Thymus (tissue), 11 donors: ENCODE results near the gene LRRC39. TPM values are rescaled to one million over a fixed set of nuclear protein-coding genes. Genes with fewer than 3 reads are reported as not detected.

Source experiments
- DNase-seq, 9 donors: peaks; one replicate each; pipeline ENCODE4 v3.0.0-alpha.2; 2013; ENCODE audit warnings: low spot score in 9 of 9, low read depth in 6 of 9, missing footprints in 1 of 9
- H3K27ac ChIP-seq, 2 donors: one replicate each; pipeline ENCODE4 v1.5.1; 2013; ENCODE audit warnings: control low read depth in 1 of 2, low read depth in 1 of 2, low read length in 1 of 2, mild to moderate bottlenecking in 1 of 2, moderate library complexity in 1 of 2
- H3K27me3 ChIP-seq, 2 donors: one replicate each; pipeline ENCODE4 v1.5.1; 2013; ENCODE audit warnings: low read length in 1 of 2; ENCODE audit not compliant: control insufficient read depth in 2 of 2, insufficient read depth in 1 of 2
- H3K36me3 ChIP-seq, 2 donors: one replicate each; pipeline ENCODE4 v1.5.1; 2013; ENCODE audit warnings: low read length in 1 of 2, mild to moderate bottlenecking in 1 of 2, moderate library complexity in 1 of 2; ENCODE audit not compliant: control insufficient read depth in 2 of 2, insufficient read depth in 2 of 2
- H3K4me1 ChIP-seq, 2 donors: one replicate each; pipeline ENCODE4 v1.5.1; 2013; ENCODE audit warnings: low read length in 2 of 2; ENCODE audit not compliant: control insufficient read depth in 2 of 2, insufficient read depth in 2 of 2
- H3K4me3 ChIP-seq, 2 donors: one replicate each; pipeline ENCODE4 v1.5.1; 2013; ENCODE audit warnings: low read length in 2 of 2, control low read depth in 1 of 2, mild to moderate bottlenecking in 1 of 2
- H3K9me3 ChIP-seq, 2 donors: one replicate each; pipeline ENCODE4 v1.5.1; 2013; ENCODE audit warnings: low read length in 1 of 2, mild to moderate bottlenecking in 1 of 2; ENCODE audit not compliant: control insufficient read depth in 2 of 2, insufficient read depth in 1 of 2
- WGBS: extraction: QIAGEN DNeasy Blood & Tissue Kit; methylation state at CpG from one replicate; pipeline ENCODE4 v1.1.7; 2013; 5-methylcytosine and 5-hydroxymethylcytosine counted together
- polyA plus RNA-seq: library from polyadenylated mRNA; stranded (reverse); fragments of 200-250 nt; gene quantifications from one replicate; pipeline ENCODE4 v1.2.3, GENCODE V29; 2013
- total RNA-seq: library from RNA; stranded (reverse); fragments of 120-200 nt; gene quantifications from one replicate; pipeline ENCODE4 v1.2.4, GENCODE V29; 2013
- donor health status: healthy.

Gene LRRC39
- total and polyA plus RNA-seq, 2 donors: 1.7 to 6.7 TPM

- no peaks in the 10 kb centered on the region for H3K27me3 ChIP-seq
- no peaks in the 10 kb centered on the region for H3K9me3 ChIP-seq
- H3K4me3 ChIP-seq: no peak overlapping the region
- no peak overlapping the region for H3K27ac ChIP-seq
- no peaks in the 10 kb centered on the region for H3K4me1 ChIP-seq
- no peak for DNase-seq
- peaks cover 0 to 22% of the 10 kb centered on the region in 2 donors for H3K36me3 ChIP-seq
Measured at GRCh38 chr1:100109554-100110066, 68.4 kb downstream of the LRRC39 start.

- DNase-seq: no peak
- H3K27ac ChIP-seq: no peak overlapping the region
- no peaks in the 10 kb centered on the region for H3K9me3 ChIP-seq
- no peak overlapping the region for H3K4me3 ChIP-seq
- H3K4me1 ChIP-seq: no peaks in the 10 kb centered on the region
- no peaks in the 10 kb centered on the region for H3K27me3 ChIP-seq
- WGBS: 99% methylated on average over 4 of the region's 4 CpGs
- peaks cover 5 to 37% of the 10 kb centered on the region in 2 donors for H3K36me3 ChIP-seq
Measured at GRCh38 chr1:100107696-100108095, 70.4 kb downstream of the LRRC39 start.

GRCh38 chr1:100101564-100101963, 76.5 kb downstream of the LRRC39 start:
- DNase-seq: no peak
- Histone ChIP-seq H3K27me3 (no peaks in the 10 kb centered on the region), H3K4me3 (no peak overlapping the region), H3K4me1 (no peaks in the 10 kb centered on the region), H3K9me3 (no peaks in the 10 kb centered on the region), H3K27ac (no peak overlapping the region), H3K36me3 (peaks cover 14 to 42% of the 10 kb centered on the region in 2 donors)
- 97% methylated on average over 2 of the region's 2 CpGs for WGBS

- H3K4me3 ChIP-seq: no peak overlapping the region
- no peak overlapping the region for H3K27ac ChIP-seq
- WGBS: 99% methylated on average over 1 of the region's 1 CpG
- no peaks in the 10 kb centered on the region for H3K9me3 ChIP-seq
- H3K36me3 ChIP-seq: peaks cover 14 to 39% of the 10 kb centered on the region in 2 donors
- no peaks in the 10 kb centered on the region for H3K4me1 ChIP-seq
- H3K27me3 ChIP-seq: no peaks in the 10 kb centered on the region
- no peak for DNase-seq
Measured at GRCh38 chr1:100100202-100100601, 77.9 kb downstream of the LRRC39 start.

Other genes with a start within 250 kb of the LRRC39 start
- 28.2 TPM for gene SLC35A3, start 208.3 kb downstream of the LRRC39 start, total RNA-seq
- gene SLC35A3, start 208.3 kb downstream of the LRRC39 start, polyA plus RNA-seq: 25.9 TPM
- 7.4 TPM for gene SASS6, start 45.3 kb downstream of the LRRC39 start, total RNA-seq
- 4.9 TPM for gene SASS6, start 45.3 kb downstream of the LRRC39 start, polyA plus RNA-seq
- 15.8 TPM for gene TRMT13, start 45.1 kb downstream of the LRRC39 start, total RNA-seq
- gene TRMT13, start 45.1 kb downstream of the LRRC39 start, polyA plus RNA-seq: 24.7 TPM
- 6.8 TPM for gene DBT, start 71.6 kb upstream of the LRRC39 start, total RNA-seq
- gene DBT, start 71.6 kb upstream of the LRRC39 start, polyA plus RNA-seq: 4.5 TPM
- gene RTCA, start 88.0 kb upstream of the LRRC39 start, total RNA-seq: 29.5 TPM
- 35.3 TPM for gene RTCA, start 88.0 kb upstream of the LRRC39 start, polyA plus RNA-seq
- 8.3 TPM for gene CDC14A, start 174.2 kb upstream of the LRRC39 start, total RNA-seq
- 9.8 TPM for gene CDC14A, start 174.2 kb upstream of the LRRC39 start, polyA plus RNA-seq